Measurements from ENCODE around the gene ARHGAP6. TPM values are rescaled to one million over a fixed set of nuclear protein-coding genes. Genes with fewer than 3 reads are reported as not detected.

The ARHGAP6 gene
- total and polyA plus RNA-seq, 9 of the 15 experiments (the other 6 are each of a cell fraction or from before 2014, with no cell fraction given): 12.5 to 63.6 (median 41.8) TPM

GRCh38 chrX:11269006-11269405 is 396.7 kb downstream of the ARHGAP6 start (continued):
- TF ChIP-seq ZNF655 (CRISPR knock-in tag; IDR thresholded peaks at IDR 0.05) (no peak), ATF7 (IDR thresholded peaks at IDR 0.05) (peak; percentile 59)

GRCh38 chrX:11267425-11267824 is 398.3 kb downstream of the ARHGAP6 start:
- no peak overlapping the region for H3K4me2 ChIP-seq (ENCODE audit: insufficient read depth, low read length)
- peaks cover 98% of the 10 kb centered on the region for H3K79me2 ChIP-seq (ENCODE audit: control insufficient read depth, insufficient read depth, low read length)
- no peak overlapping the region for H2AFZ ChIP-seq (ENCODE audit: low read depth, low read length)
- H3K27ac ChIP-seq (ENCODE audit: extremely low read depth, low read depth, low read length): no peak overlapping the region
- H3K4me3 ChIP-seq: no peak overlapping the region
- BruUV-seq (replicated peaks): no TSS peak
- H3K9me1 ChIP-seq (ENCODE audit: control insufficient read depth, insufficient read depth, low read length): no peaks in the 10 kb centered on the region
- peak; percentile 69; the same call in 1 of the 2 replicates for TF ChIP-seq SPI1 (IDR thresholded peaks at IDR 0.05; ENCODE audit: borderline replicate concordance, low read depth, low read length)
- no peak for TF ChIP-seq GATAD2A (IDR thresholded peaks at IDR 0.05)
- TF ChIP-seq CEBPG (CRISPR knock-in tag; IDR thresholded peaks at IDR 0.05): no peak
- TF ChIP-seq CEBPG (tag; conservative IDR thresholded peaks at IDR 0.05 in 1 of 2, IDR thresholded peaks at IDR 0.05 in 1 of 2): peak; percentile 5 to 44; a peak in 1 of 4 replicates
- TF ChIP-seq CEBPB (tag; IDR thresholded peaks at IDR 0.05): peak; percentile 65
- no peak for TF ChIP-seq CGGBP1 (CRISPR knock-in tag; IDR thresholded peaks at IDR 0.05)
- no peak for FAIRE-seq
- no peak for DNase-seq (ENCODE audit: extremely low read depth in 1 of 4, low spot score in 3 of 4)
- no peaks in the 10 kb centered on the region; the same call in 2 of the 3 replicates for H3K36me3 ChIP-seq (ENCODE audit: control insufficient read depth, insufficient read depth, low read length)
- no peaks in the 10 kb centered on the region for H3K9me3 ChIP-seq (replicated peaks; ENCODE audit: control insufficient read depth, insufficient read depth, low read depth, low read length)
- peaks cover 15 to 76% of the 10 kb centered on the region in 2 experiments for H3K4me1 ChIP-seq (replicated peaks in 1 of 2; ENCODE audit: control insufficient read depth in 2 of 2, insufficient read depth in 2 of 2, low read length in 2 of 2)
- H3K27me3 ChIP-seq (ENCODE audit: control insufficient read depth in 2 of 2, insufficient read depth in 2 of 2, low read length in 2 of 2): no peaks in the 10 kb centered on the region
- ChIA-PET CTCF (ENCODE audit: low intra/inter-chr PET ratio) (no interaction called here), POLR2A (interaction anchor here (0.7 kb wide), 1 partner anchor 14 kb away, joined by 3 read pairs; no protein-coding TSS in a partner anchor)
- no peak for ATAC-seq
- H3K9ac ChIP-seq (ENCODE audit: insufficient read depth in 1 of 2, low read depth in 2 of 2, low read length in 2 of 2): no peak overlapping the region; a peak in 1 of 4 replicates
- intact Hi-C loops (cut with micrococcal nuclease) (loop anchor here (5.0 to 10.0 kb wide), 2 partner anchors 100 to 113 kb away; no protein-coding TSS in a partner anchor), in situ Hi-C loops (cut with MboI) (no loop called here)
- 66% methylated on average over 3 of the region's 3 CpGs for WGBS (ENCODE audit: insufficient coverage, low coverage, missing lambda C conversion rate)
- no peaks in the 10 kb centered on the region for H4K20me1 ChIP-seq (replicated peaks; ENCODE audit: control insufficient read depth, insufficient read depth, low read length)
